Measurements from ENCODE around the gene GALNT2. TPM values are rescaled to one million over a fixed set of nuclear protein-coding genes. Genes with fewer than 3 reads are reported as not detected.

Gene GALNT2
- total and polyA plus RNA-seq, 2 experiments from 2014 or later = 17.8 to 48.3 TPM

GRCh38 chr1:230081751-230082150, 14.7 kb downstream of the GALNT2 start:
- DNase-seq (ENCODE audit: low spot score) (no peak), ATAC-seq (no peak)
- no peaks in the 10 kb centered on the region for H3K36me3 ChIP-seq (ENCODE audit: insufficient read depth)
- H3K27ac ChIP-seq (ENCODE audit: low read depth) = no peak overlapping the region
- H3K79me2 ChIP-seq (replicated peaks; ENCODE audit: insufficient read depth) = peaks cover 99% of the 10 kb centered on the region
- Mint-ChIP-seq H3K9me3 (peaks cover 18% of the 10 kb centered on the region), H3K36me3 (ENCODE audit: low read depth) (peaks cover 21% of the 10 kb centered on the region), H3K4me1 (peaks cover 47% of the 10 kb centered on the region), H3K4me3 (no peak overlapping the region), H3K27me3 (ENCODE audit: insufficient read depth, low read depth, poor library complexity) (peaks cover 6% of the 10 kb centered on the region), H3K27ac (no peak overlapping the region)
- H4K20me1 ChIP-seq (replicated peaks; ENCODE audit: insufficient read depth) = peaks cover 33% of the 10 kb centered on the region
- H3K4me1 ChIP-seq (ENCODE audit: insufficient read depth) = peaks cover 21% of the 10 kb centered on the region
- H3K27me3 ChIP-seq (ENCODE audit: insufficient read depth) = no peaks in the 10 kb centered on the region
- no peak overlapping the region for H3K4me2 ChIP-seq
- TF ChIP-seq, protein P1, sequence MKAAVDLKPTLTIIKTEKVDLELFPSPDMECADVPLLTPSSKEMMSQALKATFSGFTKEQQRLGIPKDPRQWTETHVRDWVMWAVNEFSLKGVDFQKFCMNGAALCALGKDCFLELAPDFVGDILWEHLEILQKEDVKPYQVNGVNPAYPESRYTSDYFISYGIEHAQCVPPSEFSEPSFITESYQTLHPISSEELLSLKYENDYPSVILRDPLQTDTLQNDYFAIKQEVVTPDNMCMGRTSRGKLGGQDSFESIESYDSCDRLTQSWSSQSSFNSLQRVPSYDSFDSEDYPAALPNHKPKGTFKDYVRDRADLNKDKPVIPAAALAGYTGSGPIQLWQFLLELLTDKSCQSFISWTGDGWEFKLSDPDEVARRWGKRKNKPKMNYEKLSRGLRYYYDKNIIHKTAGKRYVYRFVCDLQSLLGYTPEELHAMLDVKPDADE (IDR thresholded peaks at IDR 0.05) = no peak
- no peak for TF ChIP-seq JUNB (IDR thresholded peaks at IDR 0.05; ENCODE audit: unreplicated experiment)
- TF ChIP-seq CREB1 (CRISPR knock-in tag; IDR thresholded peaks at IDR 0.05; ENCODE audit: low read depth) = no peak
- TF ChIP-seq ZNF331 (CRISPR knock-in tag; IDR thresholded peaks at IDR 0.05; ENCODE audit: low read depth) = no peak
- TF ChIP-seq CTCF (conservative IDR thresholded peaks at IDR 0.05; ENCODE audit: low read depth in 2 of 2) = no peak
- no peak overlapping the region for H2AFZ ChIP-seq
- no peaks in the 10 kb centered on the region for H3K9me2 ChIP-seq (ENCODE audit: insufficient read depth)
- H3F3A ChIP-seq (replicated peaks; ENCODE audit: low read depth) = peaks cover 8% of the 10 kb centered on the region
- H3K4me3 ChIP-seq = no peak overlapping the region

DNA sequence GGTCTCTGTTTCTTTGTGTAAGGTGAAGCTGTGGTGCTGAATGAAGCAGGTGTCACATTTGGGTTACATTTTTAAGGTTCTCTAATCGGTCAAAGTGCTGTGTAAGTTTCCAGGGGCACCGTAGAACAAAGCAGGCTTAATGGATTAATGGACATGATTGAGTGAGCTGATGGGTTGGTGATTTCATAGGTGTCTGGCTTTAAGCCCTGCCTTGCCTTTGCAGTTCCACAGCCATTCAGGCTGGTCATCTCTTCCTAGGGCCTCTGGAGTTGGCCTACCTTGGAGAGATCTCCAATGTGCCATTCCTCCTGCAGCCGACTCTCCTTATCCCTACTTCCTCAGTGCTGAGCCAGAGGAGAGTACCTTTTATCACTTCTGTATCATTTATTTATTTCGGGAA, 15.2 kb downstream of the GALNT2 start:
- H3K4me3 Mint-ChIP-seq = no peak overlapping the region
- no peak overlapping the region for H2AFZ ChIP-seq
- no peaks in the 10 kb centered on the region for H3K9me2 ChIP-seq (ENCODE audit: insufficient read depth)
- peaks cover 18% of the 10 kb centered on the region for H3K9me3 Mint-ChIP-seq
- H3K36me3 Mint-ChIP-seq (ENCODE audit: low read depth) = peaks cover 21% of the 10 kb centered on the region
- H3K27ac Mint-ChIP-seq = no peak overlapping the region
- no peak overlapping the region for H3K27ac ChIP-seq (ENCODE audit: low read depth)
- peaks cover 22% of the 10 kb centered on the region for H3K4me1 ChIP-seq (ENCODE audit: insufficient read depth)
- ATAC-seq = no peak
- no peak overlapping the region for H3K4me3 ChIP-seq
- no peak for DNase-seq (ENCODE audit: low spot score)
- peaks cover 100% of the 10 kb centered on the region for H3K79me2 ChIP-seq (replicated peaks; ENCODE audit: insufficient read depth)
- no peak overlapping the region for H3K4me2 ChIP-seq
- peaks cover 49% of the 10 kb centered on the region for H3K4me1 Mint-ChIP-seq
- peaks cover 8% of the 10 kb centered on the region for H3F3A ChIP-seq (replicated peaks; ENCODE audit: low read depth)
- no peaks in the 10 kb centered on the region for H3K27me3 ChIP-seq (ENCODE audit: insufficient read depth)
- H3K36me3 ChIP-seq (ENCODE audit: insufficient read depth) = no peaks in the 10 kb centered on the region
- peaks cover 6% of the 10 kb centered on the region for H3K27me3 Mint-ChIP-seq (ENCODE audit: insufficient read depth, low read depth, poor library complexity)
- peaks cover 29% of the 10 kb centered on the region for H4K20me1 ChIP-seq (replicated peaks; ENCODE audit: insufficient read depth)
- TF ChIP-seq CREB1 (CRISPR knock-in tag; IDR thresholded peaks at IDR 0.05; ENCODE audit: low read depth) (no peak), JUNB (IDR thresholded peaks at IDR 0.05; ENCODE audit: unreplicated experiment) (no peak), ZNF114 (CRISPR knock-in tag; IDR thresholded peaks at IDR 0.05) (no peak), CTCF (conservative IDR thresholded peaks at IDR 0.05; ENCODE audit: low read depth in 2 of 2) (no peak), POLR2AphosphoS5 (IDR thresholded peaks at IDR 0.05; ENCODE audit: low read depth) (no peak), STAT1 (IDR thresholded peaks at IDR 0.05; ENCODE audit: unreplicated experiment) (no peak)
- TF ChIP-seq, protein P2, sequence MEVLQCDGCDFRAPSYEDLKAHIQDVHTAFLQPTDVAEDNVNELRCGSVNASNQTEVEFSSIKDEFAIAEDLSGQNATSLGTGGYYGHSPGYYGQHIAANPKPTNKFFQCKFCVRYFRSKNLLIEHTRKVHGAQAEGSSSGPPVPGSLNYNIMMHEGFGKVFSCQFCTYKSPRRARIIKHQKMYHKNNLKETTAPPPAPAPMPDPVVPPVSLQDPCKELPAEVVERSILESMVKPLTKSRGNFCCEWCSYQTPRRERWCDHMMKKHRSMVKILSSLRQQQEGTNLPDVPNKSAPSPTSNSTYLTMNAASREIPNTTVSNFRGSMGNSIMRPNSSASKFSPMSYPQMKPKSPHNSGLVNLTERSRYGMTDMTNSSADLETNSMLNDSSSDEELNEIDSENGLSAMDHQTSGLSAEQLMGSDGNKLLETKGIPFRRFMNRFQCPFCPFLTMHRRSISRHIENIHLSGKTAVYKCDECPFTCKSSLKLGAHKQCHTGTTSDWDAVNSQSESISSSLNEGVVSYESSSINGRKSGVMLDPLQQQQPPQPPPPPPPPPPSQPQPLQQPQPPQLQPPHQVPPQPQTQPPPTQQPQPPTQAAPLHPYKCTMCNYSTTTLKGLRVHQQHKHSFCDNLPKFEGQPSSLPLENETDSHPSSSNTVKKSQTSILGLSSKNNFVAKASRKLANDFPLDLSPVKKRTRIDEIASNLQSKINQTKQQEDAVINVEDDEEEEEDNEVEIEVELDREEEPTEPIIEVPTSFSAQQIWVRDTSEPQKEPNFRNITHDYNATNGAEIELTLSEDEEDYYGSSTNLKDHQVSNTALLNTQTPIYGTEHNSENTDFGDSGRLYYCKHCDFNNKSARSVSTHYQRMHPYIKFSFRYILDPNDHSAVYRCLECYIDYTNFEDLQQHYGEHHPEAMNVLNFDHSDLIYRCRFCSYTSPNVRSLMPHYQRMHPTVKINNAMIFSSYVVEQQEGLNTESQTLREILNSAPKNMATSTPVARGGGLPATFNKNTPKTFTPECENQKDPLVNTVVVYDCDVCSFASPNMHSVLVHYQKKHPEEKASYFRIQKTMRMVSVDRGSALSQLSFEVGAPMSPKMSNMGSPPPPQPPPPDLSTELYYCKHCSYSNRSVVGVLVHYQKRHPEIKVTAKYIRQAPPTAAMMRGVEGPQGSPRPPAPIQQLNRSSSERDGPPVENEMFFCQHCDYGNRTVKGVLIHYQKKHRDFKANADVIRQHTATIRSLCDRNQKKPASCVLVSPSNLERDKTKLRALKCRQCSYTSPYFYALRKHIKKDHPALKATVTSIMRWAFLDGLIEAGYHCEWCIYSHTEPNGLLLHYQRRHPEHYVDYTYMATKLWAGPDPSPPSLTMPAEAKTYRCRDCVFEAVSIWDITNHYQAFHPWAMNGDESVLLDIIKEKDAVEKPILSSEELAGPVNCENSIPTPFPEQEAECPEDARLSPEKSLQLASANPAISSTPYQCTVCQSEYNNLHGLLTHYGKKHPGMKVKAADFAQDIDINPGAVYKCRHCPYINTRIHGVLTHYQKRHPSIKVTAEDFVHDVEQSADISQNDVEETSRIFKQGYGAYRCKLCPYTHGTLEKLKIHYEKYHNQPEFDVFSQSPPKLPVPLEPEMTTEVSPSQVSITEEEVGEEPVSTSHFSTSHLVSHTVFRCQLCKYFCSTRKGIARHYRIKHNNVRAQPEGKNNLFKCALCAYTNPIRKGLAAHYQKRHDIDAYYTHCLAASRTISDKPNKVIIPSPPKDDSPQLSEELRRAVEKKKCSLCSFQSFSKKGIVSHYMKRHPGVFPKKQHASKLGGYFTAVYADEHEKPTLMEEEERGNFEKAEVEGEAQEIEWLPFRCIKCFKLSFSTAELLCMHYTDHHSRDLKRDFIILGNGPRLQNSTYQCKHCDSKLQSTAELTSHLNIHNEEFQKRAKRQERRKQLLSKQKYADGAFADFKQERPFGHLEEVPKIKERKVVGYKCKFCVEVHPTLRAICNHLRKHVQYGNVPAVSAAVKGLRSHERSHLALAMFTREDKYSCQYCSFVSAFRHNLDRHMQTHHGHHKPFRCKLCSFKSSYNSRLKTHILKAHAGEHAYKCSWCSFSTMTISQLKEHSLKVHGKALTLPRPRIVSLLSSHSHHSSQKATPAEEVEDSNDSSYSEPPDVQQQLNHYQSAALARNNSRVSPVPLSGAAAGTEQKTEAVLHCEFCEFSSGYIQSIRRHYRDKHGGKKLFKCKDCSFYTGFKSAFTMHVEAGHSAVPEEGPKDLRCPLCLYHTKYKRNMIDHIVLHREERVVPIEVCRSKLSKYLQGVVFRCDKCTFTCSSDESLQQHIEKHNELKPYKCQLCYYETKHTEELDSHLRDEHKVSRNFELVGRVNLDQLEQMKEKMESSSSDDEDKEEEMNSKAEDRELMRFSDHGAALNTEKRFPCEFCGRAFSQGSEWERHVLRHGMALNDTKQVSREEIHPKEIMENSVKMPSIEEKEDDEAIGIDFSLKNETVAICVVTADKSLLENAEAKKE (CRISPR knock-in tag; IDR thresholded peaks at IDR 0.05) = no peak
- TF ChIP-seq, protein P1 (IDR thresholded peaks at IDR 0.05) = no peak

All from GM23338 (cell line).